Activated naive CD4-positive, alpha-beta T cell treated with anti-CD3 and anti-CD28 coated beads, Interleukin-2, amount 50 U/mL, for 16 hours (primary cell): ENCODE measurements around the gene ANAPC7.
"Not testable (repeated sequence)": the region's sequence is repeated elsewhere in the genome, so short reads cannot be mapped to it uniquely, and the experiment has no call there.

Source experiments
- DNase-seq: peaks from one replicate; pipeline ENCODE4 v3.0.0-alpha.2; 2020

Gene ANAPC7

GRCh38 chr12:110373962-110374611 lies 29.4 kb downstream of the ANAPC7 start:
- no peak for DNase-seq

DNA sequence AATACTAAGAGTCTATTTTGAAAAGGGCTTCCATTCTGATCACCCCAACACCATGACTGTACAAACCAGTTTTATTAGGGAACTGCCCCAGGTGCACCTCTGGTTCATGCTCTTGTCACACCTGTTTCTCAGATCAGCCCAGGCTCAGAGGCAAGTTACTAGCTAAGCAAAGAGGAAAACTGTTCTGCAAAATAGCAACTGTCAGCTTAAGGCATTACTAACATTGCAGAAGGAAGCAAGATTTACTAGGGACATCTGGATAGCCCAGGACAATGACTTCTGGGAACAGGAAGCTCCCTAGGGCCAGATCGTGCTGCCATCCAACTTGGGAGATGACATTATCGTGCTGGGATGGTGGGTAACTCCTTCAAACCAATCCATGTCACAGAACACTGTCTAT lies 30.1 kb downstream of the ANAPC7 start:
- no peak for DNase-seq

DNA sequence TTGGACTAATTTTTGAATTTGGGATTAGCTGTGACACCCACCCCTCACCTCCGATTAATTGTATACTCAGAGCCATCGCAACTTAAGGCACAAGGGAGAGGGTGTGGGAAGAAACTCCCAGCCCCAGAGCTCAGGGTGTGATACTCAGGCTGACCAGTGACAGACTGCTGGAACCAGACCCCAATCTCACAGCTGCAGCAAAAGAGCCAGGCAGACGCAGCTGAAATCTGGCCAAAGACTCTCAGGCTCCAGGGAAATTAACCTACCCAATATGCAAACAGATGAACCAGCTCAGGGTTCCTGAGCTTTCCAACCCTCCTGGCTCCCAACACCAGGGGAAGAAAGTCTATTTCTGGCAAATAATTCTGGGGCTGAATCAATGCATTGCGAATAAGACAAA lies 30.5 kb downstream of the ANAPC7 start:
- no peak for DNase-seq

GRCh38 chr12:110372056-110372425 lies 31.5 kb downstream of the ANAPC7 start:
- DNase-seq: no peak

- no peak for DNase-seq
These were observed 32.0 kb downstream of the ANAPC7 start for GRCh38 chr12:110371408-110372055.

DNA sequence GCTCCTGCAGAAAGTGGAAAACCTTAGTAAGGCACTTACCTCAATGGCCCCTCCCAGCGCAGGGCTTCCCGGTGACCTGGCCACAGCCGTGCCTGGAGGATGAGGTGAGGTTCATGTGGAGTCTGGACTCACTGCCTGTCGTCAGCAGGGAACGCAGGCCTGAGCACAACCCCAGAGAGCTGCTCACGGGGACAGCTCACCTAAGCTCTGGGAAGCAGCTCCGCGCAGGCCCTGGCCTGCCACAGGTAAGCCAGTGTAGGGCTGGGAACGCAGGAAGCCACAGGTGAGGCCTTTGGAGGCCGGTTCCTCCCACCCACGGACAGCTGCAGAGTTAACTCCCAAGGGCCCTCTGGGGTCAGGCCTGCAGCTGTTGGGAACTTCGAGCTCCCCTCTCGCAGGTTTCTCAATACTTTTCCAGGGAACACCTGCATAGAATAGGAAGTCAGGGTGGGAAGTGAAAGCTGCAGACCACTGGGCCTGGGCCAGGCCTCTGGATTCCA lies 32.7 kb downstream of the ANAPC7 start:
- DNase-seq: no peak

DNA sequence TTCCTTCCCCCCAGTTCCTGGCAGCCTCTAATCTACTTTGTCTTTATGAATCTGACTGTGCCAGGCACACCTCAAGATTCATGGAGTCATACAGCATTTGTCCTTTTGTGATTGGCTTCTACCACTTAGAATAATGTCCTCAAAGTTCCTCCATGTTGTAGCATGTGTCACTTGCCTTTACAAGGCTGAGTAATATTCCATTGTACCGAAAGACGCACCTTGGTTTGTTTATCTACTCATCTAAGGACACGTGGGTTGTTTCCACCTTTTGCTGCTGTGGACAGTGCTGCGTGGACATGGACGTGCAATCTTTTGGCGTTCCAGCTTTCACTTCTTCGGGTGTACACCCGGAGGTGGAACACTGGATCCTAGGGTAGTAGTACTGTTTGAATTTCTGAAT lies 33.5 kb downstream of the ANAPC7 start:
- no peak for DNase-seq

- DNase-seq: no peak
These were observed 36.2 kb downstream of the ANAPC7 start for GRCh38 chr12:110367181-110367864.

GRCh38 chr12:110366321-110367142 lies 37.0 kb downstream of the ANAPC7 start:
- DNase-seq: no peak

- DNase-seq: no peak
These were observed 37.8 kb downstream of the ANAPC7 start for GRCh38 chr12:110365489-110366320.

DNA sequence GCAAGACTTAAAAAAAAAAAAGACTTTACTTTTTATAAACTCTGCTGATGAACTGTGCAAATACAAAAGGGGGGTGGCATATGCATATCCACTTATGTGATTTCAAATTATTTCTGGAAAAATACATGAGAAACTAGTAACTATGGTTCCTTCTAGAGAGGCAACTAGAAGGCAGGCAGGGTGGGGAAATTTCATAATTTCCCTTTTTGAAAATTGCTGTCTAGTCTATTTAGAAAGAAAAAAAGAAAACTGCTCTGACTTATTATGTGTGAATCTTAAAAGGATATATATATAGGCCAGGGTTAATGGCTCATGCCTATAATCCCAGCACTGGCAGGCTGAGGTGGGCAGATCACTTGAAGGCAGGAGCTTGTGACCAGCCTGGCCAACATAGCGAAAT lies 42.3 kb downstream of the ANAPC7 start:
- no peak for DNase-seq

GRCh38 chr12:110358384-110359097 lies 45.0 kb downstream of the ANAPC7 start:
- not testable (repeated sequence) for DNase-seq

- DNase-seq: no peak
These were observed 48.4 kb downstream of the ANAPC7 start for GRCh38 chr12:110355073-110355472.

DNA sequence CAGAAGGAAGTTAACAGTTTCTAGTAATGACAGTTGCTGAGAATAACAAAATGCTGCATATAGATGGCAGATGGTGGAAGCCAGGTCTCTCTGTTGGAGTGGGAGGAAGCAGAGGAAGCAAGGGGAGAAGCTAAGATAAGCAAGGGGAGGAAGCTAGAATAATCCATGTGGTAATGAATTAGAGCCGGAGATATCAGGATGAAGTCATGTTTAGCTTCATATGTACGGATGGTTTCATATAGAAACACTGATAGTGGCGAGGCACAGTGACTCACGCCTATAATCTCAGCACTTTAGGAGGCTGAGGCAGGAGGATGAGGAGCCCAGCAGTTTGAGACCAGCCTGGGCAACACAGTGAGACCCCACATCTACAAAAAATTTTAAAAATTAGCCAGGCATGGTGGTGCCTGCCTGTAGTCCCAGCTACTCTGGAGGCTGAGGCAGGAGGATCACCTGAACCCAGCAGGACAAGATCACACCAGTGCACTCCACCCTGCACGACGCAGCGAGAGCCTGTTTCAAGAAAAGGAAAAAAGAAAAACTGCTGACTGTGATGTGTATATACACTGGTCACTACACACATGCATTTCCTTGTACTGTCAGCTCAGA lies 49.2 kb downstream of the ANAPC7 start:
- no peak for DNase-seq

DNA sequence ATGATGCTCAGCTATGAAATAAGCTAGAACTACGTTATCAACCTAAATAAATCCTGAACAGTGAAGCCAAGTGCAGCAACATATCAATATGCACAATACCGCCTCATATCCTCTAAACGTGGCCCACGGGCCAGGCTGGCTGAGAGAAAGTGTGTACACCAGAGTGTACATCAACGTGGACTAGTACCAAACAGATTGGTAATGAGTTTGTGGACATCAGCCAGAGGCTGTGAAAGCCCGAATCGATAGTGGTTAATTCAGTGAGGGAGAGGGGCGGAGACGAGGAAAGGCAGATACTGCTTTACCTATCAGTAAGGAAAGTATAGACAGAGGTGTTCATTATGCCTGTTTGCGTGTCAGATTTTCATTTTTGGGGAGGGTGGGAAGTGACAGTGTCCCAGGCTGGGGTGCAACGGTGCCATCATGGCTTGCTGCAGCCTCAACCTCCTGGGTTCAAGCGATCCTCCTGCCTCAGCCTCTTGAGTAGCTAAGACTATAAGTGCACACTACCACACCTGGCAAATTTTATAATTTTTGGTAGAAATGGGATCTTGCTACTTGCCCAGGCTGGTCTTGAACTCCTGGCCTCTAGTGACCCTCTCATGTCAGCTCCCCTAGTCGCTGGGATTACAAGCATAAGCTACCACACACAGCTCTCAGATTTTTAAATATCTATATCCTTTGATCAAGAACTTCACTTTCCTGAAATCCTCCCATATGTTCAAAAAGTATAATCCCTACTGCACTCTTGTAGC lies 50.1 kb downstream of the ANAPC7 start:
- no peak for DNase-seq

DNA sequence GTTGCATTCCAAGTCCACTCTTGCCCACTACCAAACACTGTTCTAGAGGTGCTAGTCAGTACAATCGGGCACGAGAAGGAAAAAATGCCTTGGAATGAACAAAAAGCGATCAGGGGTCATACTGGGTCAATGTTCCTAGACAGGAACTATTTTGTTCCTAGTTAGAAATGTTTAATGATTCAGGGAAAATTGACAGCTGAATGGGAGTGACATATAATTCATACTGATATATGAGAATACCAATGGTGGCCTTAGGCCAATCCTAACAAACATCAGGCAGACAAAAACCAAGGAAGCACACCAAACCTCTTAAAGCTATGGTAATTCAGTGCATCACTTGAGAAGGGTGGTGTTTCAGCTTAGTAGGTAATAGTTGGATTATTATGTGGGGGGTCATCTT lies 51.1 kb downstream of the ANAPC7 start:
- DNase-seq: no peak

DNA sequence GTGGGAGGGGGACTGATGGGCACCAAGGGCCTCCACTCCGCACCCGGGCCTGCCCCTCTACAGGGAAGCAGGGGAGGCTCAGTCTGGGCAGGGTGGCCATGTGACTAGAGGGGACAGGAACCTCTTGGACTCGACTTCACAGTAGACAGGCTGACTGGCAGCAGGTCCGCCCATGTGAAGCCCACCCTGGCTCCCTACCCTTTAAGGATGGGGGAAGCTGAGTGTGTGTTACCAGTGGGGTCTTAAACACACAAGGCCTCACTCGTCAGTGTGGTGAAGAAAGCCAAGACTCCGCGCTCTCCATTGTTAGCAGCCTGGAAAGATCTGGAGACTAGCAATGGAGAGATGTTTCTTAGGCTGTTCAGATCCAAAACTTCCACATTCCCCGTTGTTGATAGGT lies 52.4 kb downstream of the ANAPC7 start:
- no peak for DNase-seq

DNA sequence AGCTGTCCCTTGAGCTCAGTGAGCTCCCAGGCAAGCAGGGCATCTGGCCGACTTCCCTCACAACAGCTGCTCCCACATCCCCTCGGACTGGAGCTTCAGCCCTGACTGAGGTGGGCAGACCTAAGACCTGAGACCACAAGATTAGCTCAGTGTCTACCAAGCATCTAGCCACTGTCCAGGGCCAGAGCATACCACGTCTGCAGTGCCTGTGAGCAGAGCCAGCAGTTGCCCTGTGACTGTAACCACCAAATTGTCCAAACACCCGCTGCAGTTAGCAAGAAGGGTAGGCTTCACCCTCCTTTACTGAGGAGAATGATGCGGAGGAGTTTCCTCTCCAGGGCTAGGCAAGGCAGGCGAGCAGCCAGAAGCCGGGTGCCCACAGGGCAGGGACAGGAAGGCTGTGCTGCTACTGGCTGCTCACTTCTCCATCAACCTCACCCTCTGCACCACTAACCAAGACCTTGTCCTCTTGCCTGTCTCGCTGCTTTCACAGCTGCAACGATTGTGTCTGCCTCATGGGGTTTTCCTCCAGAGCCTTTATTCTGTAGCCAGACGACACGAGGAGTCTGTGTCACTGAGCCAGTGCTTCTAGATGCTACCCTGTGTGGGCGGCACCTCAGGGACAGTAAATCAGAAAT lies 53.9 kb downstream of the ANAPC7 start:
- DNase-seq: peak; percentile 65

GRCh38 chr12:110349096-110349495 lies 54.4 kb downstream of the ANAPC7 start:
- no peak for DNase-seq
